ENCODE data around the gene HERPUD1. TPM values are rescaled to one million over a fixed set of nuclear protein-coding genes. Genes with fewer than 3 reads are reported as not detected.

HERPUD1 gene
- total RNA-seq, 1 experiment from 2014 or later: 30.8 TPM

GRCh38 chr16:56956076-56956475 is 24.1 kb downstream of the HERPUD1 start (continued):
- no peak for TF ChIP-seq MYBL2 (CRISPR knock-in tag; IDR thresholded peaks at IDR 0.05)
- no peak for TF ChIP-seq FOXP1 (CRISPR knock-in tag; IDR thresholded peaks at IDR 0.05; ENCODE audit: borderline replicate concordance)
- TF ChIP-seq CREM (CRISPR knock-in tag; IDR thresholded peaks at IDR 0.05): no peak
- no peak for TF ChIP-seq ZNF512 (CRISPR knock-in tag; IDR thresholded peaks at IDR 0.05; ENCODE audit: borderline replicate concordance)
- TF ChIP-seq ETV6 (CRISPR knock-in tag; IDR thresholded peaks at IDR 0.05): no peak
- no peak for TF ChIP-seq KAT7 (CRISPR knock-in tag; IDR thresholded peaks at IDR 0.05; ENCODE audit: borderline replicate concordance)
- TF ChIP-seq E2F1 (CRISPR knock-in tag; IDR thresholded peaks at IDR 0.05): no peak
- no peak for TF ChIP-seq SMAD4 (CRISPR knock-in tag; IDR thresholded peaks at IDR 0.05)

GRCh38 chr16:56956756-56957155 is 24.8 kb downstream of the HERPUD1 start:
- Mint-ChIP-seq H3K27ac (no peak overlapping the region), H3K27me3 (ENCODE audit: low read depth) (no peaks in the 10 kb centered on the region), H3K9me3 (peaks cover 10% of the 10 kb centered on the region), H3K36me3 (peaks cover 4% of the 10 kb centered on the region; the same call in 1 of the 2 replicates), H3K4me1 (no peaks in the 10 kb centered on the region), H3K4me3 (no peak overlapping the region)
- ChIA-PET CTCF (no interaction called here), POLR2A (no interaction called here)
- no peak for DNase-seq (ENCODE audit: low spot score)
- no peak for TF ChIP-seq ZNF232 (CRISPR knock-in tag; IDR thresholded peaks at IDR 0.05)
- TF ChIP-seq ZSCAN18 (CRISPR knock-in tag; IDR thresholded peaks at IDR 0.05): no peak
- no peak for TF ChIP-seq FOXP1 (CRISPR knock-in tag; IDR thresholded peaks at IDR 0.05; ENCODE audit: borderline replicate concordance)
- no peak for TF ChIP-seq SMAD3 (CRISPR knock-in tag; IDR thresholded peaks at IDR 0.05; ENCODE audit: borderline replicate concordance)
- TF ChIP-seq MXD4 (CRISPR knock-in tag; IDR thresholded peaks at IDR 0.05; ENCODE audit: borderline replicate concordance): no peak
- TF ChIP-seq KAT7 (CRISPR knock-in tag; IDR thresholded peaks at IDR 0.05; ENCODE audit: borderline replicate concordance): no peak
- no peak for TF ChIP-seq CBFB (CRISPR knock-in tag; IDR thresholded peaks at IDR 0.05; ENCODE audit: low read depth)
- no peak for TF ChIP-seq ZBTB43 (CRISPR knock-in tag; IDR thresholded peaks at IDR 0.05)
- no peak for TF ChIP-seq MLX (CRISPR knock-in tag; IDR thresholded peaks at IDR 0.05)
- TF ChIP-seq TP53 (CRISPR knock-in tag; IDR thresholded peaks at IDR 0.05): no peak
- no peak for TF ChIP-seq HMGA2 (CRISPR knock-in tag; IDR thresholded peaks at IDR 0.05)
- TF ChIP-seq ESRRA (CRISPR knock-in tag; IDR thresholded peaks at IDR 0.05; ENCODE audit: borderline replicate concordance): no peak
- no peak for TF ChIP-seq PRRX2 (CRISPR knock-in tag; IDR thresholded peaks at IDR 0.05)
- ATAC-seq: no peak

Measured in WTC11 (cell line).